Osteoblast (primary cell): Measurements from ENCODE around the gene STAMBPL1. TPM values are rescaled to one million over a fixed set of nuclear protein-coding genes. Genes with fewer than 3 reads are reported as not detected.

Source experiments
- DNase-seq: peaks from one replicate; pipeline ENCODE4 v3.0.0; 2011; ENCODE audit warnings: low spot score, mixed read lengths; ENCODE audit not compliant: insufficient read length; ENCODE audit errors: missing footprints
- H2AFZ ChIP-seq: 2 replicates; pipeline ENCODE4 v1.6.0; 2011; ENCODE audit warnings: mild to moderate bottlenecking, low read length
- H3K27ac ChIP-seq: 2 replicates; pipeline ENCODE4 v1.5.1; 2011; ENCODE audit warnings: mild to moderate bottlenecking, low read depth, low read length, moderate library complexity
- H3K27me3 ChIP-seq: 2 replicates; pipeline ENCODE4 v1.6.0; 2012; ENCODE audit warnings: mild to moderate bottlenecking, control low read depth, inconsistent platforms, low read length, moderate library complexity; ENCODE audit not compliant: insufficient read depth
- H3K36me3 ChIP-seq: 2 replicates; pipeline ENCODE4 v1.5.1; 2011; ENCODE audit warnings: mild to moderate bottlenecking, low read length, control low read depth, moderate library complexity; ENCODE audit not compliant: insufficient read depth
- H3K4me1 ChIP-seq: 2 replicates; pipeline ENCODE4 v1.5.1; 2011; ENCODE audit warnings: mild to moderate bottlenecking, low read length, control low read depth, moderate library complexity; ENCODE audit not compliant: insufficient read depth
- H3K4me2 ChIP-seq: 2 replicates; pipeline ENCODE4 v1.6.0; 2011; ENCODE audit warnings: mild to moderate bottlenecking, low read length; ENCODE audit not compliant: insufficient read depth
- H3K4me3 ChIP-seq: fragments of 200-600 bp; sonication (generic); 3 replicates; pipeline ENCODE4 v1.5.1; 2012; ENCODE audit warnings: mild to moderate bottlenecking, low read length, inconsistent platforms; ENCODE audit not compliant: insufficient read depth
- H3K79me2 ChIP-seq: 2 replicates; pipeline ENCODE4 v1.6.0; 2012; ENCODE audit warnings: mild to moderate bottlenecking, low read length, control low read depth, inconsistent platforms; ENCODE audit not compliant: insufficient read depth
- H3K9me3 ChIP-seq: 2 replicates; pipeline ENCODE4 v1.5.1; 2011; ENCODE audit warnings: low read depth, low read length, control low read depth
- H4K20me1 ChIP-seq: 2 replicates; pipeline ENCODE4 v1.6.0; 2012; ENCODE audit warnings: mild to moderate bottlenecking, low read length, control low read depth; ENCODE audit not compliant: insufficient read depth
- CTCF ChIP-seq: IDR thresholded peaks from 2 replicates; pipeline ENCODE4 v1.5.1; 2011; ENCODE audit warnings: mild to moderate bottlenecking, low read depth, low read length, moderate library complexity; ENCODE audit errors: extremely low read depth
- total RNA-seq: library from RNA; depleted of rRNA; stranded (reverse); fragments of >200 nt; gene quantifications from 2 replicates; pipeline ENCODE4 v1.2.3, GENCODE V29; 2012

Gene STAMBPL1
- total RNA-seq, 1 donor, result 11.6 TPM

- Histone ChIP-seq H3K4me3 (no peak overlapping the region), H3K4me1 (no peaks in the 10 kb centered on the region), H3K36me3 (peaks cover 85% of the 10 kb centered on the region), H2AFZ (no peak overlapping the region), H4K20me1 (no peaks in the 10 kb centered on the region), H3K27me3 (no peaks in the 10 kb centered on the region), H3K9me3 (no peaks in the 10 kb centered on the region), H3K27ac (no peak overlapping the region), H3K79me2 (no peaks in the 10 kb centered on the region), H3K4me2 (no peak overlapping the region)
- TF ChIP-seq CTCF, result no peak
- no peak for DNase-seq
Observed at GRCh38 chr10:88941026-88941425, 61.0 kb downstream of the STAMBPL1 start.

GRCh38 chr10:88943778-88944177 is 63.7 kb downstream of the STAMBPL1 start:
- H3K79me2 ChIP-seq, result peaks cover 10% of the 10 kb centered on the region
- H3K4me3 ChIP-seq, result no peak overlapping the region
- no peak overlapping the region for H2AFZ ChIP-seq
- no peaks in the 10 kb centered on the region for H3K27me3 ChIP-seq
- peaks cover 6% of the 10 kb centered on the region for H3K4me1 ChIP-seq
- H3K36me3 ChIP-seq, result peaks cover 69% of the 10 kb centered on the region
- no peaks in the 10 kb centered on the region for H4K20me1 ChIP-seq
- no peak for DNase-seq
- H3K9me3 ChIP-seq, result no peaks in the 10 kb centered on the region
- no peak for TF ChIP-seq CTCF
- H3K27ac ChIP-seq, result no peak overlapping the region
- H3K4me2 ChIP-seq, result no peak overlapping the region

- no peak for DNase-seq
- Histone ChIP-seq H2AFZ (no peak overlapping the region), H3K79me2 (peaks cover 18% of the 10 kb centered on the region), H3K4me3 (no peak overlapping the region), H3K4me1 (peaks cover 8% of the 10 kb centered on the region), H3K4me2 (no peak overlapping the region), H4K20me1 (no peaks in the 10 kb centered on the region), H3K36me3 (peaks cover 61% of the 10 kb centered on the region), H3K27ac (no peak overlapping the region), H3K9me3 (no peaks in the 10 kb centered on the region), H3K27me3 (no peaks in the 10 kb centered on the region)
- TF ChIP-seq CTCF, result no peak
Observed at GRCh38 chr10:88944813-88945212, 64.8 kb downstream of the STAMBPL1 start.

GRCh38 chr10:88946200-88946599 is 66.2 kb downstream of the STAMBPL1 start:
- Histone ChIP-seq H3K27ac (no peak overlapping the region), H4K20me1 (no peaks in the 10 kb centered on the region), H3K79me2 (peaks cover 32% of the 10 kb centered on the region), H2AFZ (no peak overlapping the region), H3K4me2 (no peak overlapping the region), H3K4me1 (peaks cover 22% of the 10 kb centered on the region), H3K27me3 (no peaks in the 10 kb centered on the region), H3K4me3 (no peak overlapping the region), H3K36me3 (peaks cover 48% of the 10 kb centered on the region), H3K9me3 (no peaks in the 10 kb centered on the region)
- no peak for TF ChIP-seq CTCF
- no peak for DNase-seq
